Heart left ventricle (tissue), 16 donors: ENCODE data around the gene EEF1A1. TPM values are rescaled to one million over a fixed set of nuclear protein-coding genes. Genes with fewer than 3 reads are reported as not detected.
"Not testable (repeated sequence)": the region's sequence is repeated elsewhere in the genome, so short reads cannot be mapped to it uniquely, and the experiment has no call there.

Experiments used
- ATAC-seq, 4 donors: fragments of 200-7000 bp; cut with Tn5 transposase; one replicate each; pipeline ENCODE4 v1.9.1; 2020 to 2022; ENCODE audit warnings: moderate library complexity in 4 of 4, mild to moderate bottlenecking in 3 of 4, moderate number of reproducible peaks in 1 of 4
- DNase-seq, 5 donors: peaks; one replicate each; pipeline ENCODE4 v3.0.0-alpha.2; 2020
- H3K27ac ChIP-seq, 12 donors: fragments of 200-600 bp; sonication (generic) in 4 of 12; one replicate each; pipeline versions ENCODE4 v1.5.0 to v1.8.0; 2016 to 2022; ENCODE audit warnings: mild to moderate bottlenecking in 2 of 12
- H3K27me3 ChIP-seq, 9 donors: fragments of 200-600 bp; sonication (generic) in 2 of 9; one replicate each; pipeline versions ENCODE4 v1.5.1 to v1.8.0; 2016 to 2022; ENCODE audit warnings: mild to moderate bottlenecking in 3 of 9
- H3K36me3 ChIP-seq, 9 donors: fragments of 200-600 bp; sonication (generic) in 2 of 9; one replicate each; pipeline versions ENCODE4 v1.5.0 to v1.8.0; 2018 to 2022; ENCODE audit warnings: mild to moderate bottlenecking in 2 of 9
- H3K4me1 ChIP-seq, 12 donors: fragments of 200-600 bp; sonication (generic) in 4 of 12; one replicate each; pipeline versions ENCODE4 v1.5.0 to v1.8.0; 2016 to 2022; ENCODE audit warnings: mild to moderate bottlenecking in 3 of 12
- H3K4me3 ChIP-seq, 12 donors: fragments of 200-600 bp; sonication (generic) in 4 of 12; one replicate each; pipeline versions ENCODE4 v1.5.0 to v1.8.0; 2017 to 2022; ENCODE audit warnings: mild to moderate bottlenecking in 9 of 12, moderate library complexity in 4 of 12
- H3K9me3 ChIP-seq, 12 donors: fragments of 200-600 bp; sonication (generic) in 4 of 12; one replicate each; pipeline versions ENCODE4 v1.5.0 to v1.8.0; 2016 to 2022; ENCODE audit warnings: mild to moderate bottlenecking in 1 of 12
- POLR2A ChIP-seq, 2 donors: fragments of 450-650 bp; IDR thresholded peaks; one replicate each; pipeline ENCODE4 v1.6.1; 2017; ENCODE audit warnings: antibody characterized with exemption in 2 of 2, mild to moderate bottlenecking in 2 of 2, moderate library complexity in 2 of 2
- WGBS, 4 donors: extraction: QIAGEN DNeasy Blood & Tissue Kit in 2 of 4; methylation state at CpG; one replicate each; pipeline versions ENCODE4 v1.1.5 to v1.1.7; 2013 to 2018; 5-methylcytosine and 5-hydroxymethylcytosine counted together
- intact Hi-C, 10 donors: fragments of 100-400 bp; cut with DNase I; formaldehyde crosslinking; loops; one replicate each; pipeline versions ENCODE4 v1.11.1 to v1.14.2; 2022
- long read RNA-seq, 3 donors: library from polyadenylated mRNA; unstranded; transcript quantifications; one replicate each; pipeline ENCODE4 v2.0.0, GENCODE V29; 2020 to 2021
- polyA plus RNA-seq, 2 donors: library from polyadenylated mRNA; stranded (reverse); fragments of 200-250 nt; gene quantifications; one replicate each; pipeline ENCODE4 v1.2.3, GENCODE V29; 2013
- total RNA-seq, 9 donors: library from RNA; depleted of rRNA in 2 of 9; stranded (reverse); fragments of >200 nt in 2 of 9; fragmentation: NEBNext Ultra II Directional in 3 of 9; extraction: Animal tissue kit (Norgen Biotek cat#: 25700) in 3 of 9; gene quantifications; one replicate each; pipeline versions ENCODE4 v1.1.0 to v1.2.4, GENCODE V29; 2016 to 2023
- TF ChIP-seq, protein P1 (sequence below), 12 donors: fragments of 200-600 bp; sonication (generic) in 4 of 12; IDR thresholded peaks; one replicate each; pipeline versions ENCODE4 v1.5.0 to v1.8.0; 2018 to 2022; ENCODE audit warnings: antibody characterized with exemption in 12 of 12, mild to moderate bottlenecking in 5 of 12
- donor health status: ischemic (EF 13 %, LVEDD 7.1; RV severe dilation, severe dysfunction).
- donor health status: healthy with polysubstance abuse.
- donor health status: DM: no; HTN: yes; CAD: no.
- donor health status: DM: no; HTN: no; CAD: no.
- donor health status: ischemic (EF 25% LVEDD 6.9; RV normal size, moderate dysfunction).
- donor health status: ischemic (EF 25% LVEDD 5.7; RV mildly dilated, moderate dysfunction).
- donor health status: healthy.
- donor health status: DM: yes; HTN: yes; CAD: no.
- donor health status: ischemic (EF 35%, LVEDD 5.7; RV mildly dilated, moderate dysfunction).
- donor health status: nonischemic (EF 11% LVEDD 7.7; RV severe dilation, severe dysfunction).
- donor health status: DM: yes; HTN: yes; CAD: no.
- donor health status: PGD.
- donor health status: ischemic (EF 29% LVEDD 5.4; RV normal size, mild dysfunction).
- donor health status: nonischemic (EF 23%, LVEDD 6.1; RV moderate dilation, normal function).

EEF1A1 gene
- total RNA-seq (1,000 to 10,000 TPM in 8 of 9 donors, 100 to 1,000 TPM in 1; 975 to 3,337 (median 1,528) TPM), polyA plus RNA-seq (1,000 to 10,000 TPM in 1 of 2 donors, 100 to 1,000 TPM in 1; 743 to 4,205 TPM)
- long read RNA-seq, donor 1, full-length matches to known transcripts, result 331 of 417 reads
- long read RNA-seq, donor 1, partial matches to known transcripts, result 84 of 417 reads
- long read RNA-seq, donor 1, other reads (novel, unspliced or antisense), result 2 of 417 reads
- long read RNA-seq, donor 2, full-length matches to known transcripts, result 2,220 of 2,310 reads
- long read RNA-seq, donor 2, partial matches to known transcripts, result 62 of 2,310 reads
- long read RNA-seq, donor 2, other reads (novel, unspliced or antisense), result 28 of 2,310 reads
- long read RNA-seq, donor 3, full-length matches to known transcripts, result 314 of 400 reads
- long read RNA-seq, donor 3, partial matches to known transcripts, result 81 of 400 reads
- long read RNA-seq, donor 3, other reads (novel, unspliced or antisense), result 5 of 400 reads

DNA sequence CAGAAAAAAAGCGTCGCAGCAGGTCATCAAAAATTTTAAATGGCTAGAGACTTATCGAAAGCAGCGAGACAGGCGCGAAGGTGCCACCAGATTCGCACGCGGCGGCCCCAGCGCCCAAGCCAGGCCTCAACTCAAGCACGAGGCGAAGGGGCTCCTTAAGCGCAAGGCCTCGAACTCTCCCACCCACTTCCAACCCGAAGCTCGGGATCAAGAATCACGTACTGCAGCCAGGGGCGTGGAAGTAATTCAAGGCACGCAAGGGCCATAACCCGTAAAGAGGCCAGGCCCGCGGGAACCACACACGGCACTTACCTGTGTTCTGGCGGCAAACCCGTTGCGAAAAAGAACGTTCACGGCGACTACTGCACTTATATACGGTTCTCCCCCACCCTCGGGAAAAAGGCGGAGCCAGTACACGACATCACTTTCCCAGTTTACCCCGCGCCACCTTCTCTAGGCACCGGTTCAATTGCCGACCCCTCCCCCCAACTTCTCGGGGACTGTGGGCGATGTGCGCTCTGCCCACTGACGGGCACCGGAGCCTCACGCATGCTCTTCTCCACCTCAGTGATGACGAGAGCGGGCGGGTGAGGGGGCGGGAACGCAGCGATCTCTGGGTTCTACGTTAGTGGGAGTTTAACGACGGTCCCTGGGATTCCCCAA lies at the start of gene EEF1A1:
Gene EEF1A1, minus strand, starts transcription at position 345 of the 663 bp plus-strand sequence. CDS start 1,006 bp downstream, outside the sequence.
- WGBS, 4 donors, result 1 to 2% (median 1%) methylated on average over 30 to 53 of the region's 53 CpGs
- Histone ChIP-seq H3K4me1 (peaks cover 0 to 57% (median 39%) of the 10 kb centered on the region in 12 donors), H3K27me3 (peaks cover 0 to 31% (median 0%) of the 10 kb centered on the region in 9 donors)

DNA sequence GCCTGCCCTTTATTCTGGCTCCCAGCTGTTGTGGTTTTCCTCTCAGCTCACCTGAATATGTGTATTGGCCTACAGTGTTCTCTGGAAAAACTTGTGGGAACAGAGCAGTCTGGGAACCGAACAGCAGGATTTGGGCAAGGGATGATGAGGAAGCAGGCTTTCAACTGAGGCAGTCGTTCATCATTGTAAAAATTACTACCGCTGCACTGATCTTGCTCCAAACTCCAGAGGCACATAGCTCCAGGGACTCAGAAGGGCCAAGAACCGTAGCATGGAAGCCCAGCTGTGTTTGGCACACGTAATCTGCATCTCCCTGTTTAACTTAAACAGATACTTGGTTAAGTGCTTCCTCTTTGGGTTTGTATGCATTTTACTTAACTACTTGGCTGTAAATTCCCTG lies 48.3 kb upstream of the EEF1A1 start:
- Histone ChIP-seq H3K27me3 (no peaks in the 10 kb centered on the region), H3K4me3 (no peak overlapping the region), H3K4me1 (peaks cover 0 to 17% (median 4%) of the 10 kb centered on the region in 12 donors), H3K36me3 (no peaks in the 10 kb centered on the region), H3K9me3 (no peaks in the 10 kb centered on the region), H3K27ac (no peak overlapping the region)
- 77 to 85% (median 80%) methylated on average over 5 of the region's 5 CpGs for WGBS, 4 donors
- intact Hi-C loops, result loop anchor here in 2 of 10 donors (5.0 kb wide), 1 partner anchor 47 kb away; the partner anchor contains the start of gene EEF1A1 (in 2 of the 2)
- ATAC-seq (no peak), DNase-seq (no peak)
- no peak for TF ChIP-seq POLR2A (IDR thresholded peaks at IDR 0.05)
- TF ChIP-seq, protein P1, sequence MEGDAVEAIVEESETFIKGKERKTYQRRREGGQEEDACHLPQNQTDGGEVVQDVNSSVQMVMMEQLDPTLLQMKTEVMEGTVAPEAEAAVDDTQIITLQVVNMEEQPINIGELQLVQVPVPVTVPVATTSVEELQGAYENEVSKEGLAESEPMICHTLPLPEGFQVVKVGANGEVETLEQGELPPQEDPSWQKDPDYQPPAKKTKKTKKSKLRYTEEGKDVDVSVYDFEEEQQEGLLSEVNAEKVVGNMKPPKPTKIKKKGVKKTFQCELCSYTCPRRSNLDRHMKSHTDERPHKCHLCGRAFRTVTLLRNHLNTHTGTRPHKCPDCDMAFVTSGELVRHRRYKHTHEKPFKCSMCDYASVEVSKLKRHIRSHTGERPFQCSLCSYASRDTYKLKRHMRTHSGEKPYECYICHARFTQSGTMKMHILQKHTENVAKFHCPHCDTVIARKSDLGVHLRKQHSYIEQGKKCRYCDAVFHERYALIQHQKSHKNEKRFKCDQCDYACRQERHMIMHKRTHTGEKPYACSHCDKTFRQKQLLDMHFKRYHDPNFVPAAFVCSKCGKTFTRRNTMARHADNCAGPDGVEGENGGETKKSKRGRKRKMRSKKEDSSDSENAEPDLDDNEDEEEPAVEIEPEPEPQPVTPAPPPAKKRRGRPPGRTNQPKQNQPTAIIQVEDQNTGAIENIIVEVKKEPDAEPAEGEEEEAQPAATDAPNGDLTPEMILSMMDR (IDR thresholded peaks at IDR 0.05), result no peak

More for the DNA sequence above, at the start of gene EEF1A1:
- Histone ChIP-seq H3K27ac (peak within 1 kb of the TSS; percentile 91 to 100 (median 98)), H3K36me3 (peaks cover 2 to 45% (median 37%) of the 10 kb centered on the region in 9 donors), H3K9me3 (no peaks in the 10 kb centered on the region), H3K4me3 (peak within 1 kb of the TSS; percentile 54 to 99 (median 80))
- peak; percentile 89 to 94 (median 93) for ATAC-seq
- intact Hi-C loops, result loop anchor here in 9 of 10 donors (1.0 to 10.0 kb wide), 9 partner anchors 46 to 1994 kb away; no protein-coding TSS in a partner anchor
- peak; percentile 84 to 98 for TF ChIP-seq POLR2A (IDR thresholded peaks at IDR 0.05)
- TF ChIP-seq, protein P1 (IDR thresholded peaks at IDR 0.05), result no peak
- DNase-seq, result peak; percentile 97 to 99 (median 98)

DNA sequence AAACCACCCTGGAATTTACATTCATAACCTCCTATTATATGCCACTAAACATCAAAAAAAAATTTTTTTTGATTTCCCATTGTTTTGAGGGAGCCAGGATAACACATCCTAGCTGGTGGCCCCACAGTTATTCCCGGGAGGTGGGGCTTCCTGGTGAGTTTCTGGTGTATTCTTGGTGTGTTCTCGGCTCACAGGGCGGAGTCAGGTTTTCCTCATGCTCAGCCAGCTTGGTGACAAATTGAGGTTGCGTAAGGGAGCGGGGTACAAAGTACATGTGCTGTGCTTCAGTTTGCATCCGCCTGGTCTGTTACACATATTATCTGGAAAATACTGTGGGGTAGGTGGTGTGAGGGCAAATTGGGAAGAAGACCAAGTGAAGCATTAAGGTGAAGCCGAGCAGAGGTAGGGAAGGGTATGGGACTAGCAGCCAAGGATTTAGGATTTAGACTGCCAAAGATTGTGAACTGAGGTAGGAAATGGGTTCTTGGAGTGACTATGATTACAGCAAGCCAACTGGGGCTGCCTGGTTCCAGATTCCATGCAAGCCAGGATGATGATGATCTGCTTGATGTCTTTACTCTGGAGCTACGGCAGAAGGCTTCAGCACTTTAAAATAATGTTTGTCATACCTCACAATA lies 46.2 kb upstream of the EEF1A1 start:
- intact Hi-C loops, result loop anchor here in 2 of 10 donors (5.0 kb wide), 1 partner anchor 45 kb away; the partner anchor contains the start of gene EEF1A1 (in 2 of the 2)
- H3K27ac ChIP-seq, result peak overlapping the region; percentile 16 to 86 (median 64)
- no peaks in the 10 kb centered on the region for H3K27me3 ChIP-seq
- 58 to 79% (median 69%) methylated on average over 8 of the region's 8 CpGs for WGBS, 4 donors
- DNase-seq, result peak in 4 of 5 donors; percentile 62 to 81 (median 72)
- H3K9me3 ChIP-seq, result no peaks in the 10 kb centered on the region
- peaks cover 0 to 17% (median 4%) of the 10 kb centered on the region in 12 donors for H3K4me1 ChIP-seq
- TF ChIP-seq, protein P1 (IDR thresholded peaks at IDR 0.05), result no peak
- peak in 1 of 2 donors; percentile 33 for TF ChIP-seq POLR2A (IDR thresholded peaks at IDR 0.05)
- H3K4me3 ChIP-seq, result no peak overlapping the region
- no peaks in the 10 kb centered on the region for H3K36me3 ChIP-seq
- ATAC-seq, result peak; percentile 27 to 78 (median 60)

DNA sequence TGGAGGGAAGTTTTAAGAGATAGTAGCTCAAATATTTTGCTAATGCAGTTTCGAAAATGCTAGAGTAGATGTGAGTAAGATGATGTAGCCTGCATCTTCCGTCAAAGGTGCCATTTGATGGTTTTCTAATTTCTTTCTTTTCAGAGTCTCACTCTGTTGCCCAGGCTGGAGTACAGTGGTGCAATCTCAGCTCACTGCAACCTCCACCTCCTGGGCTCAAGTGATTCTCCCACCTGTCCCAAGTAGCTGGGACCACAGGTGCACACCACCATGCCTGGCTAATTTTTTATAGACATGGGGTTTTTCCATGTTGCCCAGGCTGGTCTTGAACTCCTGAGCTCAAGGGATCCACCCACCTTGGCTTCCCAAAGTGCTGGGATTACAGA lies 45.6 kb upstream of the EEF1A1 start:
- ATAC-seq, H3K36me3 ChIP-seq, DNase-seq, H3K4me3 ChIP-seq, H3K9me3 ChIP-seq, H3K27me3 ChIP-seq: not testable (repeated sequence)
- 89 to 96% (median 91%) methylated on average over 2 of the region's 2 CpGs for WGBS, 4 donors
- peak overlapping the region in 11 of 12 donors; percentile 14 to 86 (median 64) for H3K27ac ChIP-seq
- intact Hi-C loops, result loop anchor here in 2 of 10 donors (5.0 kb wide), 1 partner anchor 44 kb away; the partner anchor contains the start of gene EEF1A1 (in 2 of the 2)
- peaks cover 0 to 16% (median 3%) of the 10 kb centered on the region in 12 donors for H3K4me1 ChIP-seq
